Spleen (tissue), 11 donors: Measurements from ENCODE around the gene TCF12. TPM values are rescaled to one million over a fixed set of nuclear protein-coding genes. Genes with fewer than 3 reads are reported as not detected.

Source experiments
- DNase-seq: peaks from one replicate; pipeline ENCODE4 v3.0.0-alpha.2; 2020
- H3K27ac ChIP-seq, 8 donors: fragments of 200-600 bp; sonication (generic) in 7 of 8; 1 replicate in 4 of 8; 2 replicates in 4 of 8; pipeline versions ENCODE4 v1.5.0 to v1.8.0; 2016 to 2021; ENCODE audit warnings: inconsistent platforms in 4 of 8, mild to moderate bottlenecking in 4 of 8, moderate library complexity in 1 of 8
- H3K27me3 ChIP-seq, 7 donors: fragments of 200-600 bp; sonication (generic) in 6 of 7; replicated peaks in 1 of 7; 1 replicate in 4 of 7; 2 replicates in 3 of 7; pipeline versions ENCODE4 v1.5.0 to v1.8.0; 2016 to 2021; ENCODE audit warnings: inconsistent platforms in 3 of 7, mild to moderate bottlenecking in 1 of 7
- H3K36me3 ChIP-seq, 6 donors: fragments of 200-600 bp; sonication (generic) in 5 of 6; 1 replicate in 4 of 6; 2 replicates in 2 of 6; pipeline versions ENCODE4 v1.5.0 to v1.8.0; 2016 to 2021; ENCODE audit warnings: inconsistent platforms in 2 of 6
- H3K4me1 ChIP-seq, 6 donors: fragments of 200-600 bp; sonication (generic) in 5 of 6; 1 replicate in 3 of 6; 2 replicates in 3 of 6; pipeline versions ENCODE4 v1.5.0 to v1.8.0; 2016 to 2021; ENCODE audit warnings: inconsistent platforms in 3 of 6
- H3K4me3 ChIP-seq, 8 donors: fragments of 200-600 bp; sonication (generic) in 7 of 8; 1 replicate in 4 of 8; 2 replicates in 4 of 8; pipeline versions ENCODE4 v1.5.0 to v1.8.0; 2016 to 2021; ENCODE audit warnings: inconsistent platforms in 4 of 8, mild to moderate bottlenecking in 4 of 8, moderate library complexity in 2 of 8
- H3K9me3 ChIP-seq, 8 donors: fragments of 200-600 bp; sonication (generic) in 7 of 8; 1 replicate in 4 of 8; 2 replicates in 4 of 8; pipeline versions ENCODE4 v1.5.0 to v1.8.0; 2016 to 2021; ENCODE audit warnings: inconsistent platforms in 4 of 8
- POLR2A ChIP-seq, 3 donors: fragments of 450-650 bp; IDR thresholded peaks; one replicate each; pipeline ENCODE4 v1.5.1; 2017; ENCODE audit warnings: antibody characterized with exemption in 3 of 3, mild to moderate bottlenecking in 1 of 3
- POLR2AphosphoS5 ChIP-seq, 3 donors: sonication (generic); formaldehyde crosslinking; IDR thresholded peaks; one replicate each; pipeline ENCODE4 v1.5.1; 2017; ENCODE audit warnings: antibody characterized with exemption in 3 of 3
- WGBS, 5 donors: extraction: QIAGEN DNeasy Blood & Tissue Kit in 3 of 5; methylation state at CpG; one replicate each; pipeline versions ENCODE4 v1.1.5 to v1.1.7; 2013 to 2018; 5-methylcytosine and 5-hydroxymethylcytosine counted together
- intact Hi-C: fragments of 100-400 bp; cut with DNase I; formaldehyde crosslinking; loops from one replicate; pipeline ENCODE4 v1.15.0; 2023; ENCODE audit warnings: low total_unique reads
- polyA plus RNA-seq, 3 donors: library from polyadenylated mRNA; stranded (reverse); fragments of 200-250 nt; gene quantifications; one replicate each; pipeline ENCODE4 v1.2.1, GENCODE V29; 2013
- total RNA-seq, 7 donors: library from RNA; depleted of rRNA in 3 of 7; stranded (reverse); fragments of >200 nt in 3 of 7; fragmentation: NEBNext Ultra II Directional in 4 of 7; extraction: Animal tissue kit (Norgen Biotek cat#: 25700) in 4 of 7; gene quantifications; one replicate each; pipeline versions ENCODE4 v1.1.0 to v1.2.1, GENCODE V29; 2016 to 2021
- TF ChIP-seq, protein P1 (sequence below), 11 experiments: fragments of 200-600 bp in 7 of 11; fragments of 450-650 bp in 4 of 11; sonication (generic) in 4 of 11; IDR thresholded peaks in 8 of 11; conservative IDR thresholded peaks in 3 of 11; 1 replicate in 7 of 11; 2 replicates in 4 of 11; pipeline versions ENCODE4 v1.4.0 to v1.8.0; 2016 to 2021; ENCODE audit warnings: antibody characterized with exemption in 11 of 11, inconsistent platforms in 4 of 11, mild to moderate bottlenecking in 1 of 11
- donor health status: healthy with polysubstance abuse.
- donor health status: DM: no; HTN: no; CAD: no; lungs with moderate emphysema.
- donor health status: DM: no; HTN: no; CAD: no.
- donor health status: Bipolar disorder and iron deficiency.
- donor health status: healthy.
- donor health status: DM: no; HTN: no; CAD: no.
- donor health status: DM: yes; HTN: yes; CAD: no.

The TCF12 gene
- total and polyA plus RNA-seq, 10 donors: 8.3 to 139 (median 111) TPM

GRCh38 chr15:56972426-56972825 is 54.0 kb downstream of the TCF12 start:
- intact Hi-C loops: no loop called here
- H3K9me3 ChIP-seq: no peaks in the 10 kb centered on the region
- H3K4me1 ChIP-seq: peaks cover 0 to 45% (median 20%) of the 10 kb centered on the region in 6 donors
- no peaks in the 10 kb centered on the region for H3K27me3 ChIP-seq
- no peak for DNase-seq
- H3K4me3 ChIP-seq: no peak overlapping the region
- no peaks in the 10 kb centered on the region for H3K36me3 ChIP-seq
- TF ChIP-seq POLR2AphosphoS5 (IDR thresholded peaks at IDR 0.05): no peak
- no peak for TF ChIP-seq POLR2A (IDR thresholded peaks at IDR 0.05)
- TF ChIP-seq, protein P1, sequence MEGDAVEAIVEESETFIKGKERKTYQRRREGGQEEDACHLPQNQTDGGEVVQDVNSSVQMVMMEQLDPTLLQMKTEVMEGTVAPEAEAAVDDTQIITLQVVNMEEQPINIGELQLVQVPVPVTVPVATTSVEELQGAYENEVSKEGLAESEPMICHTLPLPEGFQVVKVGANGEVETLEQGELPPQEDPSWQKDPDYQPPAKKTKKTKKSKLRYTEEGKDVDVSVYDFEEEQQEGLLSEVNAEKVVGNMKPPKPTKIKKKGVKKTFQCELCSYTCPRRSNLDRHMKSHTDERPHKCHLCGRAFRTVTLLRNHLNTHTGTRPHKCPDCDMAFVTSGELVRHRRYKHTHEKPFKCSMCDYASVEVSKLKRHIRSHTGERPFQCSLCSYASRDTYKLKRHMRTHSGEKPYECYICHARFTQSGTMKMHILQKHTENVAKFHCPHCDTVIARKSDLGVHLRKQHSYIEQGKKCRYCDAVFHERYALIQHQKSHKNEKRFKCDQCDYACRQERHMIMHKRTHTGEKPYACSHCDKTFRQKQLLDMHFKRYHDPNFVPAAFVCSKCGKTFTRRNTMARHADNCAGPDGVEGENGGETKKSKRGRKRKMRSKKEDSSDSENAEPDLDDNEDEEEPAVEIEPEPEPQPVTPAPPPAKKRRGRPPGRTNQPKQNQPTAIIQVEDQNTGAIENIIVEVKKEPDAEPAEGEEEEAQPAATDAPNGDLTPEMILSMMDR (IDR thresholded peaks at IDR 0.05 in 8 of 11, conservative IDR thresholded peaks at IDR 0.05 in 3 of 11): no peak
- WGBS, 5 donors: 69 to 83% (median 78%) methylated on average over 1 of the region's 1 CpG
- no peak overlapping the region for H3K27ac ChIP-seq

GRCh38 chr15:56973463-56973862 is 55.0 kb downstream of the TCF12 start:
- H3K36me3 ChIP-seq: no peaks in the 10 kb centered on the region
- intact Hi-C loops: no loop called here

DNA sequence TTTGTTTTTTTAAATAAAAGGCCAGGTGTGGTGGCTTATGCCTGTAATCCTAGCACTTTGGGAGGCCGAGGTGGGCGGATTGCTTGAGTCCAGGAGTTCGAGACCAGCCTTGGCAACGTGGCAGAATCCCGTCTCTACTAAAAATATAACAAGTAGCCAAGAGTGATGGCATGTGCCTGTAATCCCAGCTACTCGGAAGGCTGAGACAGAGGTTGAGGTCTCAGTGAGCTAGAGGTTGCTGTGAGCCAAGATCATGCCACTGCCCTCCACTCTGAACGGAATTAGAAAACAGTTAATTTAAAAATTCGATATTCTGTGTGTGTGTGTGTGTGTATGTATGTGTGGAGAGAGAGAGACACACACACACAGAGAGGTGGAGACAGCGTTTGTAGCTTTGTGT is 58.8 kb downstream of the TCF12 start:
- no peak overlapping the region for H3K4me3 ChIP-seq
- no peaks in the 10 kb centered on the region for H3K9me3 ChIP-seq
- H3K27ac ChIP-seq: no peak overlapping the region
- H3K27me3 ChIP-seq: no peaks in the 10 kb centered on the region
- WGBS, 5 donors: 90 to 97% (median 95%) methylated on average over 9 of the region's 9 CpGs
- no peak for DNase-seq
- H3K4me1 ChIP-seq: peaks cover 0 to 42% (median 11%) of the 10 kb centered on the region in 6 donors
- no peaks in the 10 kb centered on the region for H3K36me3 ChIP-seq
- intact Hi-C loops: no loop called here
- TF ChIP-seq POLR2AphosphoS5 (IDR thresholded peaks at IDR 0.05): no peak
- TF ChIP-seq, protein P1 (IDR thresholded peaks at IDR 0.05 in 8 of 11, conservative IDR thresholded peaks at IDR 0.05 in 3 of 11): no peak
- no peak for TF ChIP-seq POLR2A (IDR thresholded peaks at IDR 0.05)

More at GRCh38 chr15:56973463-56973862, 55.0 kb downstream of the TCF12 start:
- no peak for DNase-seq
- H3K4me1 ChIP-seq: peaks cover 0 to 38% (median 20%) of the 10 kb centered on the region in 6 donors
- no peaks in the 10 kb centered on the region for H3K9me3 ChIP-seq
- H3K27ac ChIP-seq: no peak overlapping the region
- H3K27me3 ChIP-seq: no peaks in the 10 kb centered on the region
- WGBS, 5 donors: 63 to 80% (median 78%) methylated on average over 1 of the region's 1 CpG
- TF ChIP-seq POLR2AphosphoS5 (IDR thresholded peaks at IDR 0.05) (no peak), POLR2A (IDR thresholded peaks at IDR 0.05) (no peak)
- TF ChIP-seq, protein P1 (IDR thresholded peaks at IDR 0.05 in 8 of 11, conservative IDR thresholded peaks at IDR 0.05 in 3 of 11): no peak
- H3K4me3 ChIP-seq: no peak overlapping the region

- TF ChIP-seq, protein P1 (IDR thresholded peaks at IDR 0.05 in 8 of 11, conservative IDR thresholded peaks at IDR 0.05 in 3 of 11): no peak
- TF ChIP-seq POLR2AphosphoS5 (IDR thresholded peaks at IDR 0.05) (no peak), POLR2A (IDR thresholded peaks at IDR 0.05) (no peak)
- no peak overlapping the region for H3K27ac ChIP-seq
- H3K4me3 ChIP-seq: no peak overlapping the region
- H3K4me1 ChIP-seq: peaks cover 0 to 44% (median 15%) of the 10 kb centered on the region in 6 donors
- H3K36me3 ChIP-seq: no peaks in the 10 kb centered on the region
- intact Hi-C loops: no loop called here
- DNase-seq: no peak
- WGBS, 5 donors: 90 to 94% (median 91%) methylated on average over 2 of the region's 2 CpGs
- H3K9me3 ChIP-seq: no peaks in the 10 kb centered on the region
- no peaks in the 10 kb centered on the region for H3K27me3 ChIP-seq
Measured at GRCh38 chr15:56978898-56979662, 60.6 kb downstream of the TCF12 start.
